Gastrocnemius medialis (tissue), 4 donors: ENCODE results near the gene MAGEB17.

ENCODE experiments used
- CTCF ChIP-seq, 5 experiments: fragments of 450-650 bp in 3 of 5; fragments of 200-600 bp in 2 of 5; sonication (generic) in 2 of 5; IDR thresholded peaks in 4 of 5; conservative IDR thresholded peaks in 1 of 5; 1 replicate in 4 of 5; 2 replicates in 1 of 5; pipeline ENCODE4 v1.5.1; 2016 to 2019; ENCODE audit warnings: antibody characterized with exemption in 5 of 5, mild to moderate bottlenecking in 3 of 5, moderate library complexity in 3 of 5
- POLR2A ChIP-seq, 2 donors: fragments of 450-650 bp; IDR thresholded peaks; one replicate each; pipeline ENCODE4 v1.6.1; 2017; ENCODE audit warnings: antibody characterized with exemption in 2 of 2, mild to moderate bottlenecking in 2 of 2, moderate library complexity in 2 of 2

GRCh38 chrX:16196829-16197228, 29.5 kb downstream of the MAGEB17 start:
- TF ChIP-seq CTCF (IDR thresholded peaks at IDR 0.05 in 4 of 5, conservative IDR thresholded peaks at IDR 0.05 in 1 of 5) (no peak), POLR2A (IDR thresholded peaks at IDR 0.05) (no peak)
